Ishikawa (cell line): ENCODE results near the gene UTS2R.

Experiments
- CEBPB ChIP-seq: IDR thresholded peaks from 2 replicates; pipeline ENCODE4 v1.6.1; 2012
- CREB1 ChIP-seq: IDR thresholded peaks from 2 replicates; pipeline ENCODE4 v1.6.1; 2012; ENCODE audit warnings: low read depth
- EGR1 ChIP-seq: IDR thresholded peaks from 2 replicates; pipeline ENCODE4 v1.6.1; 2012
- EP300 ChIP-seq: IDR thresholded peaks from 2 replicates; pipeline ENCODE4 v1.6.1; 2012; ENCODE audit warnings: borderline replicate concordance
- FOXM1 ChIP-seq: IDR thresholded peaks from 2 replicates; pipeline ENCODE4 v1.6.1; 2012; ENCODE audit warnings: low read depth, borderline replicate concordance
- MAX ChIP-seq: IDR thresholded peaks from 2 replicates; pipeline ENCODE4 v1.6.1; 2012
- NFIC ChIP-seq: IDR thresholded peaks from 2 replicates; pipeline ENCODE4 v1.6.1; 2012
- RAD21 ChIP-seq: IDR thresholded peaks from 2 replicates; pipeline ENCODE4 v1.6.1; 2012; ENCODE audit warnings: low read depth
- TAF1 ChIP-seq: IDR thresholded peaks from 2 replicates; pipeline ENCODE4 v1.6.1; 2012; ENCODE audit warnings: low read depth, mild to moderate bottlenecking
- TCF12 ChIP-seq: IDR thresholded peaks from 2 replicates; pipeline ENCODE4 v1.6.1; 2012; ENCODE audit warnings: low read depth
- TEAD4 ChIP-seq: IDR thresholded peaks from 2 replicates; pipeline ENCODE4 v1.6.1; 2012
- YY1 ChIP-seq: IDR thresholded peaks from 2 replicates; pipeline ENCODE4 v1.6.1; 2012; ENCODE audit warnings: low read depth
- ZBTB7A ChIP-seq: IDR thresholded peaks from 2 replicates; pipeline ENCODE4 v1.6.1; 2012; ENCODE audit warnings: low read depth
- TF ChIP-seq, protein P1 (sequence below): IDR thresholded peaks from 2 replicates; pipeline ENCODE4 v1.6.1; 2012; ENCODE audit warnings: low read depth, mild to moderate bottlenecking
- TF ChIP-seq, protein P2 (sequence below): IDR thresholded peaks from 2 replicates; pipeline ENCODE4 v1.6.1; 2012

Gene UTS2R

DNA sequence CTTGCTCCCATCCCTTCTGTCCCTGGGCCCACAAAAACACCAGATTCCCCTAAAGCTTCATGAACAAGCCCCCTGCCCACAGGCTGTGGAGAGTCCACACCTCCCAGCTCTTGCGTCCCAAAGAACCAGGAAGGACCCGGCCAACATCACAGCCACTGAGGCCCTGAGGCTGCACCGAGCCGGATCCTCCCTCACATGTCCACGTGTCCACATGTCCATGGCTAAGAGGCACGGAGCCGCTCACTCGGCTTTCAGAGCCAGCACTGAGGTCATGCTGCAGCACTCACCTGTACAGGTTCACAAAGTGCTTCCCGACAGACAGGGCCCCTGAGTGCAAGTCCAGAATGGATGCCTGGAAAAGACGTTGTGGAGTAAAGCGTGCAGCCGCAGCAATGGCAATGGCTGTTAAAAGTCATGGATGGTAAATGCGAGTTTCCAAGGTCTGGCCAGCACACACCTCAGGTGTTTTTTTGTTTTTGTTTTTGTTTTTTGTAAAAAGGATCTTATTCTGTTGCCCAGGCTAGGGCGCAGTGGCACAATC lies 34.6 kb downstream of the UTS2R start:
- TF ChIP-seq CEBPB, result no peak
- no peak for TF ChIP-seq EP300
- no peak for TF ChIP-seq CREB1
- TF ChIP-seq RAD21, result no peak
- TF ChIP-seq, protein P1, sequence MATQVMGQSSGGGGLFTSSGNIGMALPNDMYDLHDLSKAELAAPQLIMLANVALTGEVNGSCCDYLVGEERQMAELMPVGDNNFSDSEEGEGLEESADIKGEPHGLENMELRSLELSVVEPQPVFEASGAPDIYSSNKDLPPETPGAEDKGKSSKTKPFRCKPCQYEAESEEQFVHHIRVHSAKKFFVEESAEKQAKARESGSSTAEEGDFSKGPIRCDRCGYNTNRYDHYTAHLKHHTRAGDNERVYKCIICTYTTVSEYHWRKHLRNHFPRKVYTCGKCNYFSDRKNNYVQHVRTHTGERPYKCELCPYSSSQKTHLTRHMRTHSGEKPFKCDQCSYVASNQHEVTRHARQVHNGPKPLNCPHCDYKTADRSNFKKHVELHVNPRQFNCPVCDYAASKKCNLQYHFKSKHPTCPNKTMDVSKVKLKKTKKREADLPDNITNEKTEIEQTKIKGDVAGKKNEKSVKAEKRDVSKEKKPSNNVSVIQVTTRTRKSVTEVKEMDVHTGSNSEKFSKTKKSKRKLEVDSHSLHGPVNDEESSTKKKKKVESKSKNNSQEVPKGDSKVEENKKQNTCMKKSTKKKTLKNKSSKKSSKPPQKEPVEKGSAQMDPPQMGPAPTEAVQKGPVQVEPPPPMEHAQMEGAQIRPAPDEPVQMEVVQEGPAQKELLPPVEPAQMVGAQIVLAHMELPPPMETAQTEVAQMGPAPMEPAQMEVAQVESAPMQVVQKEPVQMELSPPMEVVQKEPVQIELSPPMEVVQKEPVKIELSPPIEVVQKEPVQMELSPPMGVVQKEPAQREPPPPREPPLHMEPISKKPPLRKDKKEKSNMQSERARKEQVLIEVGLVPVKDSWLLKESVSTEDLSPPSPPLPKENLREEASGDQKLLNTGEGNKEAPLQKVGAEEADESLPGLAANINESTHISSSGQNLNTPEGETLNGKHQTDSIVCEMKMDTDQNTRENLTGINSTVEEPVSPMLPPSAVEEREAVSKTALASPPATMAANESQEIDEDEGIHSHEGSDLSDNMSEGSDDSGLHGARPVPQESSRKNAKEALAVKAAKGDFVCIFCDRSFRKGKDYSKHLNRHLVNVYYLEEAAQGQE, result no peak
- no peak for TF ChIP-seq FOXM1
- TF ChIP-seq, protein P2, sequence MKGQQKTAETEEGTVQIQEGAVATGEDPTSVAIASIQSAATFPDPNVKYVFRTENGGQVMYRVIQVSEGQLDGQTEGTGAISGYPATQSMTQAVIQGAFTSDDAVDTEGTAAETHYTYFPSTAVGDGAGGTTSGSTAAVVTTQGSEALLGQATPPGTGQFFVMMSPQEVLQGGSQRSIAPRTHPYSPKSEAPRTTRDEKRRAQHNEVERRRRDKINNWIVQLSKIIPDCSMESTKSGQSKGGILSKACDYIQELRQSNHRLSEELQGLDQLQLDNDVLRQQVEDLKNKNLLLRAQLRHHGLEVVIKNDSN, result no peak
- TF ChIP-seq ZBTB7A, result no peak
- TF ChIP-seq YY1, result no peak
- TF ChIP-seq TAF1, result no peak
- no peak for TF ChIP-seq EGR1

DNA sequence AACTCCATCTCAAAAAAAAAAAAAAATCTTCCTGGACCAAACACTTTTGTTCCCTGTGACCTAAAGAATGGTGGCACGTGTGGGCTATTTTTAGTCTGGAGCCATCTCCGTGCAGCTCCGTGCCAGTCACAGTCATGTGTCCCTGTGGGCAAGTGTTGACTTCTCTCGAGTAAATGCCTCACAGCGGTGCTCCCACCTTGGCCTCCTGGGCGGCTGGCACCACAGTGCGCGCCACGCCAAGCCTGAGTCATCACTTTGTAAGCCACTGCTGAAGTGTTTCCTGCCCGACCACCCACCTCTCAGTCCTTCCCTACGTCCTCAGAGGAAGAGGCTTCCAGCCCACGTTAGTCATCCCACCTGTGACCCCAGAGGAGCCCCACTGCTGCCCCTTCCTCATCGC lies 35.7 kb downstream of the UTS2R start:
- TF ChIP-seq FOXM1 (no peak), MAX (no peak), NFIC (no peak), TAF1 (no peak), ZBTB7A (no peak), YY1 (no peak), CEBPB (no peak), RAD21 (no peak), TEAD4 (no peak), TCF12 (no peak)
- TF ChIP-seq, protein P1, result no peak
- TF ChIP-seq, protein P2, result no peak

GRCh38 chr17:82408288-82408937 lies 36.8 kb downstream of the UTS2R start:
- TF ChIP-seq YY1 (no peak), EGR1 (no peak), EP300 (no peak), TCF12 (no peak), CEBPB (no peak), CREB1 (no peak), ZBTB7A (no peak), MAX (no peak), FOXM1 (no peak), TEAD4 (no peak)

GRCh38 chr17:82408938-82409318 lies 37.4 kb downstream of the UTS2R start:
- no peak for TF ChIP-seq CEBPB
- no peak for TF ChIP-seq ZBTB7A
- TF ChIP-seq CREB1, result no peak
- TF ChIP-seq TEAD4, result no peak
- no peak for TF ChIP-seq FOXM1
- TF ChIP-seq, protein P1, result no peak
- no peak for TF ChIP-seq RAD21
- no peak for TF ChIP-seq TAF1
- no peak for TF ChIP-seq EGR1
